H4 (cell line): ENCODE data around the gene GMEB2. TPM values are rescaled to one million over a fixed set of nuclear protein-coding genes. Genes with fewer than 3 reads are reported as not detected.
A peak's percentile ranks its signal among the peaks of the same experiment; 100 is the strongest.
"Not testable (repeated sequence)": the region's sequence is repeated elsewhere in the genome, so short reads cannot be mapped to it uniquely, and the experiment has no call there.

Source experiments
- DNase-seq: peaks from one replicate; pipeline ENCODE4 v3.0.0-alpha.2; 2015; ENCODE audit warnings: low spot score
- total RNA-seq: library from RNA; depleted of rRNA; stranded (reverse); fragments of >200 nt; shearing (Covaris generic); gene quantifications from 2 replicates; pipeline ENCODE4 v1.2.3, GENCODE V29; 2014

The GMEB2 gene
- total RNA-seq, 1 experiment from 2014 or later = 5.5 TPM

GRCh38 chr20:63657260-63657936, 30.5 kb upstream of the GMEB2 start:
- DNase-seq = no peak

- no peak for DNase-seq
These were observed 29.6 kb upstream of the GMEB2 start for GRCh38 chr20:63656451-63656850.

GRCh38 chr20:63655249-63655648, 28.3 kb upstream of the GMEB2 start:
- no peak for DNase-seq

GRCh38 chr20:63653974-63654668, 27.2 kb upstream of the GMEB2 start:
- DNase-seq = no peak

GRCh38 chr20:63653041-63653973, 26.4 kb upstream of the GMEB2 start, which contains the start of gene STMN3:
Gene STMN3, minus strand, starts transcription at chr20:63653424. Its CDS starts 79 bp downstream, at chr20:63653345.
- peak; percentile 86 for DNase-seq

GRCh38 chr20:63652192-63652980, 25.5 kb upstream of the GMEB2 start:
- DNase-seq = no peak

- no peak for DNase-seq
These were observed 25.0 kb upstream of the GMEB2 start for GRCh38 chr20:63651942-63652191.

GRCh38 chr20:63650486-63650885, 23.6 kb upstream of the GMEB2 start:
- not testable (repeated sequence) for DNase-seq

GRCh38 chr20:63648895-63649589, 22.1 kb upstream of the GMEB2 start:
- no peak for DNase-seq

GRCh38 chr20:63648190-63648589, 21.3 kb upstream of the GMEB2 start:
- no peak for DNase-seq

GRCh38 chr20:63645218-63645617, 18.3 kb upstream of the GMEB2 start:
- DNase-seq = no peak

GRCh38 chr20:63643946-63644345, 17.0 kb upstream of the GMEB2 start:
- DNase-seq = no peak

GRCh38 chr20:63643499-63643898, 16.6 kb upstream of the GMEB2 start:
- no peak for DNase-seq

- DNase-seq = no peak
These were observed 15.8 kb upstream of the GMEB2 start for GRCh38 chr20:63642527-63643247.

- peak; percentile 41 for DNase-seq
These were observed 15.1 kb upstream of the GMEB2 start for GRCh38 chr20:63641792-63642523.

GRCh38 chr20:63641146-63641791, 14.4 kb upstream of the GMEB2 start:
- no peak for DNase-seq

GRCh38 chr20:63640686-63641085, 13.8 kb upstream of the GMEB2 start:
- DNase-seq = not testable (repeated sequence)

- no peak for DNase-seq
These were observed 13.2 kb upstream of the GMEB2 start for GRCh38 chr20:63640086-63640485.
